Natural killer cell treated with Interleukin-12 subunit alpha and Interleukin-12 subunit beta and Interleukin-15 and Interleukin-18, amount 100 ng/mL, for 72 hours (primary cell): Measurements from ENCODE around the gene ITGA6. TPM values are rescaled to one million over a fixed set of nuclear protein-coding genes. Genes with fewer than 3 reads are reported as not detected.

Source experiments
- ATAC-seq, 2 donors: fragments of 150-1000 bp; cut with Tn5 transposase in 1 of 2; sonication (Bioruptor Pico), chemical (Tn5 transposase) in 1 of 2; 2 replicates each; pipeline ENCODE4 v1.10.0; 2021
- DNase-seq: peaks from one replicate; pipeline ENCODE4 v3.0.0; 2022; ENCODE audit warnings: low spot score
- H3K27ac Mint-ChIP-seq, 2 donors: 1 replicate in 1 of 2; 2 replicates in 1 of 2; pipeline ENCODE4 v1.8.0; 2022; ENCODE audit warnings: mixed read lengths in 2 of 2, mild to moderate bottlenecking in 1 of 2, moderate library complexity in 1 of 2
- H3K27me3 Mint-ChIP-seq, 2 donors: 1 replicate in 1 of 2; 2 replicates in 1 of 2; pipeline ENCODE4 v1.8.0; 2022; ENCODE audit warnings: mixed read lengths in 2 of 2
- H3K36me3 Mint-ChIP-seq: one replicate; pipeline ENCODE4 v1.8.0; 2022; ENCODE audit warnings: mixed read lengths
- H3K4me1 Mint-ChIP-seq, 2 donors: 1 replicate in 1 of 2; 2 replicates in 1 of 2; pipeline ENCODE4 v1.8.0; 2022; ENCODE audit warnings: low read depth in 2 of 2, mixed read lengths in 2 of 2, mild to moderate bottlenecking in 1 of 2
- H3K4me3 Mint-ChIP-seq: one replicate; pipeline ENCODE4 v1.8.0; 2022; ENCODE audit warnings: mixed read lengths
- H3K9me3 Mint-ChIP-seq: 2 replicates; pipeline ENCODE4 v1.8.0; 2022; ENCODE audit warnings: mixed read lengths
- total RNA-seq, 2 donors: library from RNA; stranded (reverse); gene quantifications; one replicate each; pipeline ENCODE4 v1.2.3, GENCODE V29; 2022

ITGA6 gene
- 10 to 100 TPM; 15.6 to 36.9 TPM for total RNA-seq

DNA sequence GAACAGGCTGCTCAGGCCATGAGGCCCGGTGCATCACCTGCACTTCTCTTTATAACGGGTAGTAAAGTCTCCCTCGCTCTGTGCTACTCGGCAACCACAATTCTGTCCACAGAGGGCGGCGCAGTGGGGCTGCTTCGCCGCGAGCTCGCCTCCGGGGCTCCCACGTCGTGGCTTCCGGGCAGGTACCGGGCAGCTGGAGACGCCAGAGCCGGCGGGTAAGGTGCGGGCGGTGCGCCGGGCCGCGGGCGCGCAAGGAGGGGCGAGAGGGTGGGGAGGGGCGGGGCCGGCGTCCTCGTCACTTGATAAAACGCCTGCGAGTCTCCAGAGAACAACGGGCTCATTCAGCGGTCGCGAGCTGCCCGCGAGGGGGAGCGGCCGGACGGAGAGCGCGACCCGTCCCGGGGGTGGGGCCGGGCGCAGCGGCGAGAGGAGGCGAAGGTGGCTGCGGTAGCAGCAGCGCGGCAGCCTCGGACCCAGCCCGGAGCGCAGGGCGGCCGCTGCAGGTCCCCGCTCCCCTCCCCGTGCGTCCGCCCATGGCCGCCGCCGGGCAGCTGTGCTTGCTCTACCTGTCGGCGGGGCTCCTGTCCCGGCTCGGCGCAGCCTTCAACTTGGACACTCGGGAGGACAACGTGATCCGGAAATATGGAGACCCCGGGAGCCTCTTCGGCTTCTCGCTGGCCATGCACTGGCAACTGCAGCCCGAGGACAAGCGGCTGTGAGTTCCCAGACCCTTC, at the start of gene ITGA6:
Gene ITGA6 (plus strand): TSS at position 331 of the 734 bp plus-strand sequence.
- Mint-ChIP-seq H3K27ac (peak within 1 kb of the TSS in 1 of 2 donors; percentile 59), H3K4me3 (peak within 1 kb of the TSS; percentile 77), H3K9me3 (no peaks in the 10 kb centered on the region), H3K36me3 (no peaks in the 10 kb centered on the region), H3K4me1 (peaks cover 13 to 19% of the 10 kb centered on the region in 2 donors), H3K27me3 (peaks cover 0 to 6% of the 10 kb centered on the region in 2 donors)
- DNase-seq (peak; percentile 86), ATAC-seq (peak; percentile 88 to 93)

GRCh38 chr2:172380436-172381274, 46.7 kb upstream of the ITGA6 start:
- Mint-ChIP-seq H3K4me3 (no peak overlapping the region), H3K27me3 (peaks cover 0 to 6% of the 10 kb centered on the region in 2 donors), H3K27ac (no peak overlapping the region), H3K9me3 (peaks cover 2% of the 10 kb centered on the region), H3K4me1 (no peaks in the 10 kb centered on the region), H3K36me3 (peaks cover 4% of the 10 kb centered on the region)
- DNase-seq (no peak), ATAC-seq (no peak)

DNA sequence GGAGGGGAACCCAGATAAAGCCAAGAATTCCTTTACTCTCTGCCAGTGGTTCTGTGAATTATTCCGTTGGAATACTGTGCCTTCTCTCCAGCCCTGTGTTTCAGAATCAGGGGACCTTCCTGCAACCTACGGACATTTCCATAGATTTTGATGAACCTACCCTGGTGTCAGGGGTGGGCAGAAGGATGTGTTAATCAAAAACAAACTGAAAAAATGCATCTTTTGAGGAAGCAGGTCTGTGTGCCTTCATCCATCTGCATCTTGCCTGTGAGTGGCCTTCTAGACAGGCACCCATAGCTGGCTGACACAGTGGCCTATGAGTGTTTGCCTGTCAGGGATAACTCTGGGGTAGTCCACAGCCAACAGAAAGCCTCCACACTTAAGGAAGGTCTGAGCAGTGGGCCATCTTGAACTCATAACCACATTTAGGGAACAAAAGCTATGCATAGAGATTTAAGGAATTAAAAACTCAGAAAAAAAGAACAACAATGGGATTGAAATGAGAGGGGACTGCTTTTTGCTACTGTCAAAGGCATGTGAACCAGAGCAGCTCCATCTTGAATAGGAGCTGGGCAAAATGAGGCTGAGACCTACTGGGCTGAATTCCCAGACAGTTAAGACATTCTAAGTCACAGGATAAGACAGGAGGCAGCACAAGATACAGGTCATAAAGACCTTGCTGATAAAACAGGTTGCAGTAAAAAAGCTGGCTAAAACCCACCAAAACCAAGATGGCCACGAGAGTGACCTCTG, 45.9 kb upstream of the ITGA6 start:
- H3K27ac Mint-ChIP-seq = no peak overlapping the region
- H3K9me3 Mint-ChIP-seq = peaks cover 2% of the 10 kb centered on the region
- peaks cover 0 to 6% of the 10 kb centered on the region in 2 donors for H3K27me3 Mint-ChIP-seq

DNA sequence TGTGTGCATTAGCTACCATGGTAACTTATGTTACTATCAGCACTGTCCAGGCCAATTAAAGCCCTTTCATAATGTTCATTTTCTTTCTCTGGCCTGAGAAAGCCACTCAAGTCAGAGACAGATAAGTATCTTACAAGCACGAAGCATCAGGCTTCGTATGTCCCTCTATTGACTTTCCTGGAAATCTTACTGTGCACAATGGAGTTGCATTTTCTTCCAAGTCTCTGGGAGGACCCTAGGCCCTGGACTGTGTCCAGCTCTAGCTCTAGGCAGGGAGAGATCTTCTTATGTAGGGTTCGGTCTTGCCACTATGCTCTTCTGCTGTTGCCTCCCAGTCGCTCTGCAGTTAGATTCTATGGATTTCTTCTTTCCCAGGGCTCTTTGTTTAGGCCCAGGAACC, 40.0 kb upstream of the ITGA6 start:
- ATAC-seq (no peak), DNase-seq (no peak)
- Mint-ChIP-seq H3K27me3 (no peaks in the 10 kb centered on the region), H3K9me3 (no peaks in the 10 kb centered on the region), H3K4me1 (no peaks in the 10 kb centered on the region), H3K27ac (no peak overlapping the region), H3K36me3 (no peaks in the 10 kb centered on the region), H3K4me3 (no peak overlapping the region)

More for the DNA sequence above, 45.9 kb upstream of the ITGA6 start:
- DNase-seq (no peak), ATAC-seq (no peak)
- H3K4me1 Mint-ChIP-seq = no peaks in the 10 kb centered on the region
- H3K36me3 Mint-ChIP-seq = peaks cover 4% of the 10 kb centered on the region
- H3K4me3 Mint-ChIP-seq = no peak overlapping the region

- DNase-seq = no peak
- no peaks in the 10 kb centered on the region for H3K9me3 Mint-ChIP-seq
- H3K4me1 Mint-ChIP-seq = no peaks in the 10 kb centered on the region
- no peak overlapping the region for H3K27ac Mint-ChIP-seq
- H3K27me3 Mint-ChIP-seq = no peaks in the 10 kb centered on the region
- no peak overlapping the region for H3K4me3 Mint-ChIP-seq
- no peak for ATAC-seq
- H3K36me3 Mint-ChIP-seq = no peaks in the 10 kb centered on the region
Measured at GRCh38 chr2:172389685-172390339, 37.6 kb upstream of the ITGA6 start.

- no peak for ATAC-seq
- Mint-ChIP-seq H3K9me3 (no peaks in the 10 kb centered on the region), H3K36me3 (no peaks in the 10 kb centered on the region), H3K27ac (no peak overlapping the region), H3K4me1 (no peaks in the 10 kb centered on the region), H3K4me3 (no peak overlapping the region), H3K27me3 (no peaks in the 10 kb centered on the region)
- DNase-seq = no peak
Measured at GRCh38 chr2:172394002-172394401, 33.4 kb upstream of the ITGA6 start.

GRCh38 chr2:172395503-172395902, 31.9 kb upstream of the ITGA6 start:
- ATAC-seq (no peak), DNase-seq (no peak)
- H3K4me1 Mint-ChIP-seq = no peaks in the 10 kb centered on the region
- no peak overlapping the region for H3K27ac Mint-ChIP-seq
- no peaks in the 10 kb centered on the region for H3K9me3 Mint-ChIP-seq
- no peak overlapping the region for H3K4me3 Mint-ChIP-seq
- H3K36me3 Mint-ChIP-seq = no peaks in the 10 kb centered on the region
- no peaks in the 10 kb centered on the region for H3K27me3 Mint-ChIP-seq

DNA sequence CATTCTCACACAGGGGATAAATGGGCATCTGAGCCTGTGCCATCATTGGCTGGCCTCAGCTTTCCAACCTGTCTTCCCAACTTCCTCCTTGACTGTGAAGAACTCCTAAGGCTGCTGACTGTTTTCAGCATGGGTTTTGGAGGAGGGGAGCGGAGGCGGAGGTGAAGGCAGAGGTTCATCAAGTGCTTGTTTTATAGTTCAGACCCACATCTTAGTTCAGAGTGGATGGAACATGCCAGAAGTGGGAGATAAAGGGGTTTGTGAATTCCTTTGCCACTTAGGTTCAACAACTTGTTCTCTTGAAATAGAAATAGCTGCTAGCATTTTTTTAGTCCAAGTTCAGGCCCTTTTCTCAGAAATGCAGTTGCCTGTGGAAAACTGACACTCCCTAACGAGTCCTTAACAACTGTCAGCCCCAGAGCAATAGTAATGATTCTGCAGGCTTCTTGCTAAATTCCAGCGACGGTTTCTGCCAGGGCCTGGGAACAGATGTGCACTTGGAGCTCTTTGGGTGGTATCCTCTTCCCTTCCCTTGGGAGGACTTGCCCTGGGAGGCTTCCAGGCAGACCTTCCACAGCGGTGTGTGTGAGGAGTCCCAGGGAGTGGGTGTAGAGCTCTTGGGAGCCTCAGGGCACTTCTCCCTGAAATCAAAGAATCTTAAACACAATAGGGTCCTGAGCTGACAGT, 30.1 kb upstream of the ITGA6 start:
- Mint-ChIP-seq H3K36me3 (no peaks in the 10 kb centered on the region), H3K27me3 (no peaks in the 10 kb centered on the region), H3K9me3 (no peaks in the 10 kb centered on the region), H3K4me1 (no peaks in the 10 kb centered on the region), H3K27ac (no peak overlapping the region), H3K4me3 (no peak overlapping the region)
- no peak for ATAC-seq
- no peak for DNase-seq

DNA sequence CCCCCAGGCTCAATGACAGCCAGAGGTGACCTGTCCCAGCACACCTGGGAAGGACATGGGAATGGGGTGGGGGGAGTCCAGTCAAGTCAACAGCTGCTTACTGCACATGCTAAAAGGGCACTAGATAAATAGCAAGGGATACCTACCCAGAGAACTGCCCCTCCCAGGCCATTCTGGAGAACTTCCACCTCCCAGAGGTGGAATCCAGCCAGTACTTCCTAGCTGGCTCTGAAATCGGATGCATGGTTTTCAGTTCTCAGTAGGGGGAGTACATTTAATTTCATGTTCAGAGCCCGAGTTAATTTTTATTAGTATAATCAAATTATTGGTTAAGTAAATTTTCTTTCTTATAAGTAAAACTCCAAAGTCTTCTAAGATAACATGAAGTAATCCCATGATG, 28.9 kb upstream of the ITGA6 start:
- no peaks in the 10 kb centered on the region for H3K4me1 Mint-ChIP-seq
- H3K27me3 Mint-ChIP-seq = no peaks in the 10 kb centered on the region
- no peak overlapping the region for H3K27ac Mint-ChIP-seq
- DNase-seq (no peak), ATAC-seq (no peak)
- H3K4me3 Mint-ChIP-seq = no peak overlapping the region
- no peaks in the 10 kb centered on the region for H3K36me3 Mint-ChIP-seq
- H3K9me3 Mint-ChIP-seq = no peaks in the 10 kb centered on the region

DNA sequence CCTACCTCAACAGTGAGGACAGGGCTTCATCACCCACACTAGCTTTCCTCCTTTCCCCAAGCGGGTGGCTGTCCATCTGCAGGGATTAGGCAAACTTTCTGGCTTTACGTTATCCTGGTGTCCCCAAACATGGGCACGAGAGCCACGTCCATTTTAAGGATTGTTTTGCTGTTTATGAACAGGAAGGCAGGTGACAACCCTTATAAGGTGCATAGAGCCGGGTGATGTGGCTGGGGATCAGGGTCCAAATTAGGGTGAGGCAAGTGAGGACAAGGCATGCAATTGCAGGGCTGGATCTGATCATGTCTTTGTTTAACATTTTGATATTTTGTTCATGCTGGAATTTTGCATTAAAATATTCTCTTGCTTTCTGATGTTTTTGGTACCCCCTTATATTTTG, 27.6 kb upstream of the ITGA6 start:
- H3K27me3 Mint-ChIP-seq = no peaks in the 10 kb centered on the region
- H3K4me3 Mint-ChIP-seq = no peak overlapping the region
- no peaks in the 10 kb centered on the region for H3K36me3 Mint-ChIP-seq
- H3K27ac Mint-ChIP-seq = no peak overlapping the region
- H3K9me3 Mint-ChIP-seq = no peaks in the 10 kb centered on the region
- DNase-seq (no peak), ATAC-seq (no peak)
- H3K4me1 Mint-ChIP-seq = no peaks in the 10 kb centered on the region

DNA sequence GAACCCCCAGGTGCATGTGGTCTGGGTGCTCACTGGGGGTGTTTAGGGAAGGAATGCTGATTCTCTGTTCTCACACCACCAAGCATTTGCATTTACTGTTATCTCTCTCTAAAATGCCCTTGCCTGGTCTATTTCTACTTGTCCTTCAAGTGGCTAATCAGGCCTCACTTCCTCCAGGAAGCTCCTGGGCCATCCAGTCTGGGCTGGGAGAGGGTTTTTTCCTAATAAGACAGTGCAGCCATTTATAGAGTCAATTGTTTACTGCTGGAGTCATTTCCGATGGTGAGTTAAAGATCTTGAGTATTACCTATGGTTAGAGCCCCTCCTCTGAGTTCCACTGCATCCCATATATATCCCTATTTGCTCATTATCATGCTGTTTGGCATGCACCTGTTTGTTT, 25.2 kb upstream of the ITGA6 start:
- no peaks in the 10 kb centered on the region for H3K36me3 Mint-ChIP-seq
- no peaks in the 10 kb centered on the region for H3K9me3 Mint-ChIP-seq
- ATAC-seq (no peak), DNase-seq (no peak)
- H3K4me3 Mint-ChIP-seq = no peak overlapping the region
- no peaks in the 10 kb centered on the region for H3K4me1 Mint-ChIP-seq
- H3K27me3 Mint-ChIP-seq = peaks cover 0 to 10% of the 10 kb centered on the region in 2 donors
- H3K27ac Mint-ChIP-seq = no peak overlapping the region

DNA sequence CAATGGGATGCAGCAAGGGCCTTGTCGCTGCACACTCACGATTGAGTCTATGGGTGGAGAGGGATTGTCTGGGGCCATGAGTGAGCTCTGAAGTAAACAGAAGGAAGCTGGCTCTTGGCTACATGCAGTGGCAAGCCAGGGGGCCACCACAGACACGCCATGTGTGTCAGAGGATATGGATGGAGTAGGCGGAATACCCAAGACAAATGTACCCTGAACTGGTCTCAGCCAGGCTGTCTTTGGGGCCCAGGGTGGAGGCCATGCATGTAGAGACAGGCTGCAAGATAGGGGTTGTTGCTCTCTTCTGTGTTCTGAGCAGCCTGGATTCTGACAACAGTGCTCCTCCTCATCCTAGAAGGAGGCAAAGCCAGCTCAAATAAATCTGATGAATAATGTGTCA, 24.0 kb upstream of the ITGA6 start:
- peaks cover 0 to 17% of the 10 kb centered on the region in 2 donors for H3K27me3 Mint-ChIP-seq
- no peak for DNase-seq
- H3K4me3 Mint-ChIP-seq = no peak overlapping the region
- H3K36me3 Mint-ChIP-seq = no peaks in the 10 kb centered on the region
- ATAC-seq = peak in 1 of 2 donors; percentile 11
- H3K4me1 Mint-ChIP-seq = no peaks in the 10 kb centered on the region
- H3K27ac Mint-ChIP-seq = no peak overlapping the region
- no peaks in the 10 kb centered on the region for H3K9me3 Mint-ChIP-seq

GRCh38 chr2:172403881-172404468, 23.4 kb upstream of the ITGA6 start:
- Mint-ChIP-seq H3K4me3 (no peak overlapping the region), H3K4me1 (no peaks in the 10 kb centered on the region), H3K27me3 (peaks cover 0 to 17% of the 10 kb centered on the region in 2 donors), H3K36me3 (no peaks in the 10 kb centered on the region), H3K27ac (no peak overlapping the region), H3K9me3 (no peaks in the 10 kb centered on the region)
- ATAC-seq (no peak), DNase-seq (no peak)
